OCI-LY7 (cell line): ENCODE measurements around the gene GRM4.

Source experiments
- EZH2phosphoT487 ChIP-seq: fragments of 200-600 bp; sonication (generic); IDR thresholded peaks from 2 replicates; pipeline ENCODE4 v1.6.1; 2018; ENCODE audit warnings: low read depth, borderline replicate concordance, mild to moderate bottlenecking, mixed run types, antibody characterized with exemption, low read length, moderate library complexity, mixed read lengths
- TF ChIP-seq, protein P1 (sequence below): fragments of 200-600 bp; sonication (generic); conservative IDR thresholded peaks from 2 replicates; pipeline ENCODE4 v1.5.1; 2014; ENCODE audit warnings: mild to moderate bottlenecking, antibody characterized with exemption, low read length, moderate library complexity, mixed read lengths

DNA sequence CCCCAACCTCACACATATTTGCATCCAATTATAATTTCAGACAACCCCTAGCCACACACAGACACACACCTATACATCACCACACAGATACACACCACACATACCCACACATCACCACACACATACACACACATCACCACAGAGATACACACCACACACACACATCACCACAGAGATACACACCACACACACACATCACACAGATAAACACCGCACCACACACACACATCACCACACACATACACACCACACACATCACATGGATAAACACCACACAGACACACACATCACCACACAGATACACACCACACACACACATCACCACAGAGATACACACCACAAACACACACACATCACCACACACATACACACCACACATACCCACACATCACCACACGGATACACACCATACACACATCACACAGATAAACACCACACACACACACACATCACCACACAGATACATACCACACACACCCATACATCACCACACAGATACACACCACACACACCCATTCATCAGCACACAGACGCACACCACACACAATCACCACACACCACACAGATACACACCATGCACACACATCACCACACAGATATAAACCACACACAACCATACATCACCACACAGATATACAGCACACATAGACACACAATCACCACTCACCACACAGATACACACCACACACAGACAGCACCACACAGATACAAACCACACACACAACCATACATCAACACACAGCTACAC, 74.6 kb downstream of the GRM4 start:
- TF ChIP-seq, protein P1, sequence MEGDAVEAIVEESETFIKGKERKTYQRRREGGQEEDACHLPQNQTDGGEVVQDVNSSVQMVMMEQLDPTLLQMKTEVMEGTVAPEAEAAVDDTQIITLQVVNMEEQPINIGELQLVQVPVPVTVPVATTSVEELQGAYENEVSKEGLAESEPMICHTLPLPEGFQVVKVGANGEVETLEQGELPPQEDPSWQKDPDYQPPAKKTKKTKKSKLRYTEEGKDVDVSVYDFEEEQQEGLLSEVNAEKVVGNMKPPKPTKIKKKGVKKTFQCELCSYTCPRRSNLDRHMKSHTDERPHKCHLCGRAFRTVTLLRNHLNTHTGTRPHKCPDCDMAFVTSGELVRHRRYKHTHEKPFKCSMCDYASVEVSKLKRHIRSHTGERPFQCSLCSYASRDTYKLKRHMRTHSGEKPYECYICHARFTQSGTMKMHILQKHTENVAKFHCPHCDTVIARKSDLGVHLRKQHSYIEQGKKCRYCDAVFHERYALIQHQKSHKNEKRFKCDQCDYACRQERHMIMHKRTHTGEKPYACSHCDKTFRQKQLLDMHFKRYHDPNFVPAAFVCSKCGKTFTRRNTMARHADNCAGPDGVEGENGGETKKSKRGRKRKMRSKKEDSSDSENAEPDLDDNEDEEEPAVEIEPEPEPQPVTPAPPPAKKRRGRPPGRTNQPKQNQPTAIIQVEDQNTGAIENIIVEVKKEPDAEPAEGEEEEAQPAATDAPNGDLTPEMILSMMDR = no peak
- no peak for TF ChIP-seq EZH2phosphoT487
